Measurements from ENCODE around the gene SORT1. TPM values are rescaled to one million over a fixed set of nuclear protein-coding genes. Genes with fewer than 3 reads are reported as not detected.

SORT1 gene
- total and polyA plus RNA-seq, 2 of the 13 experiments (the other 11 are each of a cell fraction or from before 2014, with no cell fraction given) = 32.4 to 93.0 TPM

DNA sequence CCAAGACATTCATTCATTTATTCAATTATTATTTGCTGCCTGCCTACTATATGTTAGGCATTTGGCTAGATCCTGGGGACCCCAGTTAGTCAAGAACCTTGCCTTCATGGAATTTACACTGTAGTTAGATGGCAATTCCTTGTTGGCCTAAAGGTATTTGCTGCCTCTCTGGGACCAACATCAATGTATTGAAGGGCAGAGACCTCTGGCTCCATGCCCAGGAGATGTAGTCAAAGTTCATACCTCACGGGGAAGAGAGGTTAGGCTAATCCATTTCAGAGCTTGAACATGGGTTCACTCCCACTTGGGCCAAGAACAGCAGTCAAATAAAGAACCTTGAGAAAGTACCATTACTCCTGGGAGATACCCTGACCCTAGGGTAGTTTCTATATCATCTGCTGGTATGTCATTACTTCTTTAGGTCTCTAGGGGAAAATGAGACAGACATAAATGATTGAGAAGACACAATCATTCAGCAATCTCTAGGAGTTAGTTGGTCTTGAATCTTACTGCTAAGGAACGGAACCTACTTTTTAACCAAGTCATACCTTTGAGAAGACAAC, 32.0 kb downstream of the SORT1 start (continued):
- peak; percentile 70 for TF ChIP-seq ARID5B (CRISPR knock-in tag; IDR thresholded peaks at IDR 0.05)
- no peak for TF ChIP-seq ZNF724P (CRISPR knock-in tag; IDR thresholded peaks at IDR 0.05; ENCODE audit: borderline replicate concordance)
- TF ChIP-seq HNRNPL (IDR thresholded peaks at IDR 0.05; ENCODE audit: low read depth, low read length) = no peak
- no peak for TF ChIP-seq TGIF2 (CRISPR knock-in tag; IDR thresholded peaks at IDR 0.05)
- TF ChIP-seq ZNF280D (CRISPR knock-in tag; IDR thresholded peaks at IDR 0.05) = no peak
- TF ChIP-seq GPN1 (CRISPR knock-in tag; IDR thresholded peaks at IDR 0.05; ENCODE audit: borderline replicate concordance) = no peak
- peak; percentile 38; the same call in 1 of the 2 replicates for TF ChIP-seq HNF4G (IDR thresholded peaks at IDR 0.05; ENCODE audit: borderline replicate concordance, low read depth, low read length)
- TF ChIP-seq HNF4G (CRISPR knock-in tag; IDR thresholded peaks at IDR 0.05; ENCODE audit: borderline replicate concordance, low read depth) = no peak
- TF ChIP-seq MYPOP (CRISPR knock-in tag; IDR thresholded peaks at IDR 0.05) = no peak
- no peak; the same call in 1 of the 2 replicates for TF ChIP-seq REPIN1 (CRISPR knock-in tag; IDR thresholded peaks at IDR 0.05; ENCODE audit: borderline replicate concordance, low read depth)
- no peak for TF ChIP-seq TBX3 (IDR thresholded peaks at IDR 0.05; ENCODE audit: borderline replicate concordance)
- TF ChIP-seq PCBP2 (optimal IDR thresholded peaks at IDR 0.05; ENCODE audit: low read depth, low read length, poor library complexity, severe bottlenecking) = no peak
- TF ChIP-seq RCOR2 (CRISPR knock-in tag; IDR thresholded peaks at IDR 0.05) = peak; percentile 52; the same call in 1 of the 2 replicates
- no peak for TF ChIP-seq ZNF879 (CRISPR knock-in tag; IDR thresholded peaks at IDR 0.05)
- TF ChIP-seq ZNF230 (CRISPR knock-in tag; IDR thresholded peaks at IDR 0.05) = no peak
- no peak for TF ChIP-seq DR1 (CRISPR knock-in tag; IDR thresholded peaks at IDR 0.05)
- TF ChIP-seq FOXA3 (CRISPR knock-in tag; IDR thresholded peaks at IDR 0.05) = peak; percentile 34; the same call in 1 of the 2 replicates
- no peak for TF ChIP-seq CTCF (CRISPR knock-in tag; IDR thresholded peaks at IDR 0.05)
- TF ChIP-seq JDP2 (CRISPR knock-in tag; IDR thresholded peaks at IDR 0.05; ENCODE audit: borderline replicate concordance) = no peak
- no peak for TF ChIP-seq GZF1 (CRISPR knock-in tag; IDR thresholded peaks at IDR 0.05)
- TF ChIP-seq SP5 (CRISPR knock-in tag; IDR thresholded peaks at IDR 0.05; ENCODE audit: borderline replicate concordance, low read depth) = no peak
